ENCODE data around the gene ZNF417.
"Not testable (repeated sequence)": the region's sequence is repeated elsewhere in the genome, so short reads cannot be mapped to it uniquely, and the experiment has no call there.

Gene ZNF417

DNA sequence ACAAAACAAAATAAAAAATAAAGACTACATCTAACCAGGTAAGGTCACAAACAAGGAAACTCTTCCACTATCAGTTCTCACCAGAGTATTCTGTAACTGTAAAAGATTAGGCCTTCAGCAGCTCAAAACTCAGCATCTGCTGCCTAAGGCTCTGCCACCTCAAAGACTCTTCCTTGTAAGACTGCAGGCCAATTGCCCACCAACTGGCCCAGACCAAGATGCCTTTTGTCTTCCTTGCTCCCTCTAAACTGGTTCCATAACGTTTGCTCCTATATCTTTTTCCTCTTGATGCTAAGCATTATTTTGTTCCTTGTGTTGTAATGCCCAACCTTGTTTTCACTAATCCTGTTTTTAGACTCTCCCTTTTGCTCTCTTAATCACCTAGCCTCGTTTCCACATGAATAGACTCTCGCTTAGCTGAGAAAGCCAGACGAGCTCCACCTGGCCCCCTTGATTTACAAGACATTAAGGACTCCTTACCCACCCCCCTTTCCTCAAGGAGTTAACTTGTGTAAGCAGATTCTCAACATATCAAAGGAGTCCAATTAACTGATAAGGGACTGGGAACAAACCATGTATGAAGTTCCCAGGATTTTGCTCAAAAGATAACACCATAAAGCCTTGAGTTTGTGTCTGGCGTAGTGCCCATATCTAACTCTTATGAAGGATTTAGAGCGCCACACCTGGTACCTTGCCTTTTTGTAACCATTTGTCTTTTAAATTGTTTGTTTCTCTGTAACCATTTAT is 29.0 kb downstream of the ZNF417 start:
- DNase-seq = no peak

DNA sequence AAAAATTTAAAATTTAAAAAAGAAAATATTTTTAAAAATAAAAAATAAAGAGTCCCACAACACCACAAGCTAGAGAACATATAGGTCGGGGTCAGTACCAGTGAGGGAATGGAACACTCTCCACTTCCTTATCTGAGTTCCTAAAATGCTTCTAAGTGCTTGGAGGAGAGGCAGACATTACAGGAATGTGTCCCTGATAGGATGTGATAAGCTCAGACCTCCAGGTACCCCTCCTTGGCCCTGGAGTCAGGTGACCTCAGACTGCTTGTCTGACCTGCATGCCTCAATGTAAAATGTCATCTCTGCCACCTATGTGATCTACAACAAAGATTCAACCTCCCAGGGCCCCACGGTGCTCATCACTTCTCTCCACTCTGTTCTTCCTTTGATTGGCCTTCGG is 30.3 kb downstream of the ZNF417 start:
- DNase-seq = no peak

DNA sequence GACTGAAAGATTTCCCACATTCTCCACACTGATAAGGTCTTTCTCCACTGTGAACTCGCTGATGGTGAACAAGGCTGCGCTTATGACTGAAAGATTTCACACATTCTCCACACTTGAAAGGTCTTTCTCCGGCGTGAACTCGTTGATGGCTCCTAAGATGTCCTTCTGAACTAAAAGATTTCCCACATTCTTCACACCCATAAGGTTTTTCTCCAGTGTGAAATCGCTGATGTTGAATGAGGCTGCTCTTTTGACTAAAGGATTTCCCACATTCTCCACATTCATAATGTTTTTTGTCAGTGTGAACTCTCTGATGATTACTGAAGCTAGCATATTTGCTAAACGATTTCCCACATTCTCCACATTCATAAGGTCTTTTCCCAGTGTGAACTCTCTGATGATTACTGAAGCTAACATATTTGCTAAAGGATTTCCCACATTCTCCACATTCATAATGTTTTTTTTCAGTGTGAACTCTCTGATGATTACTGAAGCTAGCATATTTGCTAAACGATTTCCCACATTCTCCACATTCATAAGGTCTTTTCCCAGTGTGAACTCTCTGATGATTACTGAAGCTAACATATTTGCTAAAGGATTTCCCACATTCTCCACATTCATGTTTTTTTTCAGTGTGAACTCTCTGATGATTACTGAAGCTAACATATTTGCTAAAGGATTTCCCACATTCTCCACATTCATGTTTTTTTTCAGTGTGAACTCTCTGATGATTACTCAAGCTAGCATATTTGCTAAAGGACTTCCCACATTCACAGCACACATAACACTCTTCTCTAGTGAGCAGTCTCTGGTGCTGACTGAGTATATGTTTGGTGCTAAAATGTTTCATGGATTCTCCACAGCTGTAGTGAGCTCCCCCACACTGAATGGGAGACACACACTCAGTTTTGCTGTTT is 42.3 kb downstream of the ZNF417 start:
- DNase-seq = not testable (repeated sequence)

DNA sequence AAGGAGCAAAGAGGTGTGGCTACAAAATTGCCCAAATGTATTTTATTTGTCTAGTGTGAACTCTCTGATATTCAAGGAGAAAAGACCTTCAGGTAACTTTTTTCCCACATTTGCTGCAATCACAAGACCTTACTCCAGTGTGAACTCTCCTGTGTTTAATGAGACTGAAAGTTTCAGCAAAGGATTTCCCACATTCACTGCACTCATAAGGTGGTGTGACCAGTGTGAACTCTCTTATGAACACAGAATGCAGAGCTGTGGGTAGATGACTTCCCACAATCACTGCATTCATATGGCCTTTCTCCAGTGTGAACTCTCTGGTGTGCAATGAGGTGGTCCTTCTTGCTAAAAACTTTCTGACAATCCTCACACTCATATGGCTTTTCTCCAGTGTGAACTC is 43.9 kb downstream of the ZNF417 start:
- DNase-seq = no peak

DNA sequence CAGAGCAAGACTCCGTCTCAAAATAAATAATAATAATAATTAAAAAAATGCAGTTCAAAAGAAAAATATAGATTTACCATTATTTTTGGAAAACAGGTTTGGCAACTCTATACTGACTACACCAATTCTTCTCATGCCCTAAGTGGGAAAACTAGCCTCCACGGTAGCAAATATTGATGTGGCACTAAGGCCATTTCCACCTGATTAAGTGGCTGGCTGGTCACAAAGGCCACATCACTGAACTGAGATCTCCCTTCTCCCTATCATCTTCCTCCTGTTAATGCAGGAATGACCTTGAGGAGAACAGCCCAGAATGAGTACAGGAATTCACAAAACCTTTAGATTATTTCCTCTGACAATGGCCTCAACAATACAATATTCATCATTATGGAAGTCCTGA is 46.2 kb downstream of the ZNF417 start:
- DNase-seq = no peak

DNA sequence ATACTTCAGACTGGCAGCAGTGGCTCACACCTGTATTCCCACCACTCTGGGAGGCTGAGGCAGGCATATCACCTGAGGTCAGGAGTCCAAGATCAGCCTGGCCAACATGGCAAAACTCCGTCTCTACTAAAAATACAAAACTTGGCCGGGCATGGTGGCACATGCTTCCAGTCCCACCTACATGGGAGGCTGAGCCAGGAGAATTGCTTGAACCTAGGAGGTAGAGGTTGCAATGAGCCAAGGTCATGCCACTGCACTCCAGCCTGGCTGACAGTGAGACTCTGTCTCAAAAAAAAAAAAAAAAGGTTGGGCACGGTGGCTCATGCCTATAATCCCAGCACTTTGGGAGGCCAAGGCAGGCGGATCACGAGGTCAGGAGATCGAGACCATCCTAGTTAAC is 46.7 kb downstream of the ZNF417 start:
- DNase-seq = not testable (repeated sequence)

DNA sequence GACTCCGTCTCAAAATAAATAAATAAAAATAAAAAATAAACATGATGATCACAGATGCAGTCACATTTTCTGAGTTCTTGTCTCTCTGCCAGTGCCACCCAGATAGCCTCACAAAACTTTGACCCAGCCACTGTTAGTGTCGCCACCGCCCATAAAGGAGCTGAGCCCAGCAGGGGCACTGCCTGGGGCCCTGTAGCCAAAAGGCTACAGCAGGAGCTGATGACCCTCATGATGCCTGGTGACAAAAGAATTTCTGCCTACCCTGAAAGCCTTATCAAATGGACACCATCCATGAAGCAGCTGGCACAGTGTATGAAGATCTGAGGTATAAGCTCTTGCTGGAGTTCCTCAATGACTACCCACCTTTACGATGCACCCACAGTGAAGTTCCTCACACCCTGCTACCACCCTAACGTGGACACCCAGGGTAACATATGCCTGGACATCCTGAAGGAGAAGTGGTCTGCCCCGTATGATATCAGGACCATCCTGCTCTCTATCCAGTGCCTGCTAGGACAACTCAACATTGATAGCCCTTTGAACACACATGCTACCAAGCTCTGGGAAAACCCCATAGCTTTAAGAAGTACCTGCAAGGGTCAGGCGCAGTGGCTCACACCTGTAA is 48.4 kb downstream of the ZNF417 start:
- no peak for DNase-seq

Data from activated gamma-delta T cell treated with Interleukin-2 at 50 U/mL for 16 hours (primary cell).